Endothelial cell (in vitro differentiated cells): Measurements from ENCODE around the gene GID4. TPM values are rescaled to one million over a fixed set of nuclear protein-coding genes. Genes with fewer than 3 reads are reported as not detected.

Source experiments
- DNase-seq: peaks from one replicate; pipeline ENCODE4 v3.0.0; 2021; ENCODE audit warnings: low spot score
- H3K27ac Mint-ChIP-seq: one replicate; pipeline ENCODE4 v1.8.0; 2021; ENCODE audit warnings: mixed read lengths, inconsistent platforms; ENCODE audit not compliant: unreplicated experiment
- H3K27me3 Mint-ChIP-seq: one replicate; pipeline ENCODE4 v1.8.0; 2021; ENCODE audit warnings: mild to moderate bottlenecking, moderate library complexity, mixed read lengths, inconsistent platforms; ENCODE audit not compliant: unreplicated experiment
- H3K36me3 Mint-ChIP-seq: one replicate; pipeline ENCODE4 v1.8.0; 2021; ENCODE audit warnings: mild to moderate bottlenecking, low read depth, mixed read lengths, inconsistent platforms; ENCODE audit not compliant: unreplicated experiment
- H3K4me1 Mint-ChIP-seq: one replicate; pipeline ENCODE4 v1.8.0; 2021; ENCODE audit warnings: mild to moderate bottlenecking, mixed read lengths, inconsistent platforms; ENCODE audit not compliant: unreplicated experiment
- H3K4me3 Mint-ChIP-seq: one replicate; pipeline ENCODE4 v1.8.0; 2021; ENCODE audit warnings: mild to moderate bottlenecking, mixed read lengths, inconsistent platforms; ENCODE audit not compliant: unreplicated experiment
- H3K9me3 Mint-ChIP-seq: one replicate; pipeline ENCODE4 v1.8.0; 2021; ENCODE audit warnings: mixed read lengths, inconsistent platforms; ENCODE audit not compliant: unreplicated experiment
- total RNA-seq: library from RNA; stranded (reverse); fragmentation: NEBNext Ultra II Directional; extraction: Animal tissue kit (Norgen Biotek cat#: 25700); gene quantifications from one replicate; pipeline ENCODE4 v1.2.1, GENCODE V29; 2021; ENCODE audit not compliant: unreplicated experiment
- TF ChIP-seq, protein P1 (sequence below): fragments of 200-600 bp; sonication (generic); IDR thresholded peaks from one replicate; pipeline ENCODE4 v1.5.0; 2021; ENCODE audit warnings: antibody characterized with exemption; ENCODE audit not compliant: unreplicated experiment

Gene GID4
- total RNA-seq, 1 donor from 2014 or later, result 15.5 TPM

DNA sequence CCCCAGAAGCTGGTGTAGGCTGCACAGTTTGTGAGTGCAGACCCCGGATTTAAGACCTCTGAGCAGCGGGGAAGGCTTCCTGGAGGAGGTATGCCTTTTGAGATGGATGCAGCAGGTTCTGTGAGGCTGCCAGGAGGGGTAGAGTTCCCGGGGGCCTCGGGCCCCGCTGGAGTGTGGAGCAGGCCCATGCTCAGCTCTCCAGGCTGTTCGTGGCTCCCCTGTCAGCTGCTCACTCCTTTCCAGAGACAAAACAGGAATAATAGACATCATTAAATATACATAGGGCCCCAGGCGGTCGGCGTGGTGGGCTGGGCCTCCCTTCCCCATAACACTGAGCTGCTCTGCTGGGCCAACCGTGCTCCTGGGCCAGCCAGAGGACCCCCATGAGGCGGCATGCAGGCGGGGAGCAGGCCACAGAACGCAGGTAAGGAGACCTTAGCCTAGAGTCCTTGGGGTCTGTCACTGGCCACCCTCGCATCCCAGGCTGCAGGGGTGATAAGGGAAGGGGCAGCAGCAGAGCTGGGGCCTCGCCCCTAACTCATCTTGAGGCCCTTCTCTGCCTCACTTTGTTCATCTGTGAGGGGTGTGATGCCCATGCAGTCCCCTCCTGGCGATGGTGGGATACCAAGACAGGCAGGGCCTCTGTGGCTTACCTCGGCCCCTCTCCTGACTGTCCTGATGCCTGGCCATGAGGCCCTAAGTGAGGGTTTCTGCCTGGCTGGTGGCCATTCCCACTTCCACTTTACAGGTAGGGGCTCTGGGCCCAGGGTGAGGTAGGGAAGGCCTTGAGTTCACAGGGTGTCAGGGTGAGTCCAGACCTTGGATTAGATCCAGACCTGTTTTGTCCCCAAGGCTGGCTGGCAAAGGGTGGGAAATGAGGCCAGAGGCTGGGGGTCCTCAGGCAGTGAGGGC lies 69.4 kb downstream of the GID4 start, which contains the start of gene MYO15A:
Gene MYO15A (plus strand): TSS at position 356 of the 912 bp plus-strand sequence. CDS start 10,045 bp downstream, outside the sequence.
- peaks cover 11% of the 10 kb centered on the region for H3K36me3 Mint-ChIP-seq
- no peak for DNase-seq
- H3K27ac Mint-ChIP-seq, result no peak within 1 kb of the TSS
- no peaks in the 10 kb centered on the region for H3K9me3 Mint-ChIP-seq
- TF ChIP-seq, protein P1, sequence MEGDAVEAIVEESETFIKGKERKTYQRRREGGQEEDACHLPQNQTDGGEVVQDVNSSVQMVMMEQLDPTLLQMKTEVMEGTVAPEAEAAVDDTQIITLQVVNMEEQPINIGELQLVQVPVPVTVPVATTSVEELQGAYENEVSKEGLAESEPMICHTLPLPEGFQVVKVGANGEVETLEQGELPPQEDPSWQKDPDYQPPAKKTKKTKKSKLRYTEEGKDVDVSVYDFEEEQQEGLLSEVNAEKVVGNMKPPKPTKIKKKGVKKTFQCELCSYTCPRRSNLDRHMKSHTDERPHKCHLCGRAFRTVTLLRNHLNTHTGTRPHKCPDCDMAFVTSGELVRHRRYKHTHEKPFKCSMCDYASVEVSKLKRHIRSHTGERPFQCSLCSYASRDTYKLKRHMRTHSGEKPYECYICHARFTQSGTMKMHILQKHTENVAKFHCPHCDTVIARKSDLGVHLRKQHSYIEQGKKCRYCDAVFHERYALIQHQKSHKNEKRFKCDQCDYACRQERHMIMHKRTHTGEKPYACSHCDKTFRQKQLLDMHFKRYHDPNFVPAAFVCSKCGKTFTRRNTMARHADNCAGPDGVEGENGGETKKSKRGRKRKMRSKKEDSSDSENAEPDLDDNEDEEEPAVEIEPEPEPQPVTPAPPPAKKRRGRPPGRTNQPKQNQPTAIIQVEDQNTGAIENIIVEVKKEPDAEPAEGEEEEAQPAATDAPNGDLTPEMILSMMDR, result no peak
- peaks cover 9% of the 10 kb centered on the region for H3K27me3 Mint-ChIP-seq
- no peak within 1 kb of the TSS for H3K4me3 Mint-ChIP-seq
- peaks cover 1% of the 10 kb centered on the region for H3K4me1 Mint-ChIP-seq

DNA sequence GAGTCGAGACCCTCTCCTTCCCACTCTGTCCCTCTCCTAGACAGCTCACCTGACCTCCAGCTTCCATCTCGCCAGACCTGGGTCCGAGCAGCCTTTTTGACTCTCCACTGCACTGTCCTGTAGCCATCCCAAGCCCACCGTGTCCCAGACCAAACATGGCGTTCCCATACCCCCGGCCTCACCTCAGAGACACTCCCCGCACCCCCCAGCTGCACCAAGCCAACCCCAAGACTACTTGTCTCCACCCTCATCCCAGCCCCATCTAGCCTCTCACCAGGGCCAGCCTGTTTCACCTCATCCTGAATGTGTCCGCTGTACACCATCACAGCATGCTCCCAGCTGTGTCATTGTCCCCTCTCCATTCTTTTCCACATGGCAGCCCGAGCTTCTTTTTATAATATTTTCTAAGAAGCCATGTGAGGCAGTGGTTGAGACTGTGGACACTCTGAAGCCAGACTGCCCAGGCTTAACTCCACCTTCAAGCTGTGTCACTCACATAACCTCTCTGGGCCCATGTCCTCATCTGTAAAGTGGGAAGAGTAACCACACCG lies 70.8 kb downstream of the GID4 start:
- no peak overlapping the region for H3K4me3 Mint-ChIP-seq
- H3K9me3 Mint-ChIP-seq, result no peaks in the 10 kb centered on the region
- H3K4me1 Mint-ChIP-seq, result peaks cover 3% of the 10 kb centered on the region
- TF ChIP-seq, protein P1, result no peak
- DNase-seq, result no peak
- peaks cover 4% of the 10 kb centered on the region for H3K36me3 Mint-ChIP-seq
- H3K27me3 Mint-ChIP-seq, result peaks cover 9% of the 10 kb centered on the region
- no peak overlapping the region for H3K27ac Mint-ChIP-seq

DNA sequence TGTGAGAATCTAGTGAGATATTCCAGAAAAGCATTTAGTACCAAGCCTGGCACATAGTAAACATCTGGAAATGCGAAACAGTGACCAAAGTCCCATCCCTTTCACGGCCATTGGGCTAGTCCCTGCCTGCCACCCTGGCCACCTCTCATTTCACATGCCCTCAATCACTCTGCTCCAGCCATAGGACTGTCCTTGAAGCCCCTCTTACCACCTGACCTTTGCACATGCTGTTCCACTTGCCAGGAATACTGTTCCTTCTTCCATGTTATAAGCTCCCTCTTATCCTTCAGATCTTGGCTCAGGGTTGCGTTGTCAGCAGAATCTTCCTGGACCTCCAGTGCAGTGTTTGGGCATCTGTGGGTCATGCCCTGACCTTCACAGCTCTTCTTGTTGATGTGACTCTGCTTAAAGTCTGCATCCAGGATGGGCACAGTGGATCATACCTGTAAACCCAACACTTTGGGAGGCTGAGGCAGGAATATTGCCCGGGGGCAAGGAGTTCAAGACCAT lies 71.5 kb downstream of the GID4 start:
- H3K36me3 Mint-ChIP-seq, result peaks cover 4% of the 10 kb centered on the region
- peaks cover 3% of the 10 kb centered on the region for H3K4me1 Mint-ChIP-seq
- no peak overlapping the region for H3K27ac Mint-ChIP-seq
- H3K27me3 Mint-ChIP-seq, result peaks cover 9% of the 10 kb centered on the region
- TF ChIP-seq, protein P1, result no peak
- H3K4me3 Mint-ChIP-seq, result no peak overlapping the region
- DNase-seq, result no peak
- no peaks in the 10 kb centered on the region for H3K9me3 Mint-ChIP-seq

GRCh38 chr17:18111330-18111971 lies 72.2 kb downstream of the GID4 start:
- peaks cover 9% of the 10 kb centered on the region for H3K27me3 Mint-ChIP-seq
- H3K27ac Mint-ChIP-seq, result no peak overlapping the region
- TF ChIP-seq, protein P1, result no peak
- no peak overlapping the region for H3K4me3 Mint-ChIP-seq
- H3K36me3 Mint-ChIP-seq, result peaks cover 4% of the 10 kb centered on the region
- no peaks in the 10 kb centered on the region for H3K9me3 Mint-ChIP-seq
- H3K4me1 Mint-ChIP-seq, result peaks cover 3% of the 10 kb centered on the region
- DNase-seq, result no peak
